ENCODE data around the gene SFTA2.
"Not testable (repeated sequence)": the region's sequence is repeated elsewhere in the genome, so short reads cannot be mapped to it uniquely, and the experiment has no call there.

SFTA2 gene
- 0 to 0.07 reads per million in 2 donors for total RNA-seq

GRCh38 chr6:30931969-30932645 lies at the start of gene SFTA2:
TSS of gene SFTA2 (minus strand) at chr6:30932170. CDS start at chr6:30932096, 74 bp downstream.
- DNase-seq: no peak

- no peak for DNase-seq
Observed at GRCh38 chr6:30979690-30980089, 47.7 kb upstream of the SFTA2 start.

- no peak for DNase-seq
Observed at GRCh38 chr6:30979141-30979540, 47.2 kb upstream of the SFTA2 start.

- no peak for DNase-seq
Observed at GRCh38 chr6:30974490-30975252, 42.7 kb upstream of the SFTA2 start.

DNA sequence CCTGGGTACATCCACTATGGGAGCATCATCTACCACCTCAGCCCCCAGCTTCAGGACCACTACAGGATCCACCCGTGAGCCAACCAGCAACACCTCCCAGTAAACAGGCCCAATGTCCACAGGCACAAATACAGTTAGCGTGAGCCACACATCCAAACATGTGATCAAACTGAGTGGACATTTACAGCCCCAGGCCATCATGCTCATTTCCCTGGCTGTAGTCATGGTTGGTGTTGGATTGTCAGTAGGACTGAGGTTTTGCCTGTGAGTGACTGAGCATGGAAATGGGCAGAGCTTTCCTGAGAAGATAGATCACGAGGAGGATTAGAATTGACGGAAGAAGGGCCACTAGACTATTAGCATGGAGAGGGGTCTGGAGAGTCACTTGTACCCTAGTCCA lies 40.8 kb upstream of the SFTA2 start:
- DNase-seq: no peak

- DNase-seq: no peak
Observed at GRCh38 chr6:30970946-30971345, 39.0 kb upstream of the SFTA2 start.

GRCh38 chr6:30969171-30969570 lies 37.2 kb upstream of the SFTA2 start:
- not testable (repeated sequence) for DNase-seq

DNA sequence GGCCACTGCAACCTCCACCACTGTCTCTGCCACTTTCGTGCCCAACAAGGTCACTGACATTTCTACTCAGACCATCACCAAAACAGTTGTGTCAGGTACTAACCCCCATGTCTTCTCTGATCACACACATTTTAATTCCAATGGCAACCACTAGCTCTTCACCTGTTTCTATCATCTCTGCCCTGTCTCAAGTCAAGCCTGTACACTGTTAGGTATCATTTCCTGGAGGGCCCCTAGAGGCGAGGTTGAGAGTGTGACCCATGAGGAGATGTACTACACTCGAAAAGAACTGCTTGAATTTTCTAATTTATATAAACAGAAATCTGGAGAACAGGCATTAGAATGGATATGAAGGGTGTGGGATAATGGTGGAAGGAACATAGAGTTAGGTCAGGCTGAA lies 34.2 kb upstream of the SFTA2 start:
- no peak for DNase-seq

DNA sequence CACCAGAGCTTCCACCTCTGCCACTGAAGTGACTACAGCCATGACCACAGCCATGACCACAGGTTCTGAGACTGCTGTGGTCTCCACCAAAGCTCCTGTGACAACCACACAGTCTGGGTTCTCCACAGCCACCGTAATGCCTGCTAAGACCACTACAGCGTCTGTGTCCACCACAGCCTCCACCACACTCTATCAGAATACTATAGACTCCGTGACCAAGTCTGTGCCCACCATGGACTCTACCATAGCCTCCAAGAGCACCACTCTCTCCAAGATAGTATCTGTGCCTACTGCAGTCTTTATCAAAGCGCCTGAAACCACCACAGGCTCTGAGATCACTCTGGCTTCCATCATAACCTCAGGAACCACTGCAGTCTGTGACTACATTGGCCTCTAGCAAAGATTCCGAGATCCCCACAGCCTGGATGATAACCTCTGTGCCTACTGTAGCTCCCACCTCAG lies 33.2 kb upstream of the SFTA2 start:
- DNase-seq: peak in 1 of 5 experiments; percentile 20

DNA sequence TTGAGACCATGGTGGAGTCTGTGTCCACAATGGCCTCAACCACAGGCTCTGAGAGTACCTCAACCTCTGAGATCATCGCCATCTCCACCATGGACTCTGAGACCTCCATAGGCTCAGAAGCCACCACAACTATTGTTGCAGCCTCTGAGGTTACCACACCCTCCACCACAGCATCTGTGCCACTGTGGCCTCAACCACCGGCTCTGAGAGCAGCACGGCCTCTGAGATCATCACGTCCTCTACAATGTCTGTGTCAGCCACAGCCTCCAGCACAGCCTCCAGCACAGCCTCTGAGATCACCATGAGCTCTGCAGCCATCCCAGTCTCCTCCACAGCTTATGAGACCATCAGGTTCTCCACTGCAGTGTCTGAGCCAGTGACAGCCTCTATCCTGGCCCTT lies 32.1 kb upstream of the SFTA2 start:
- DNase-seq: peak in 2 of 5 experiments; percentile 15 to 46

DNA sequence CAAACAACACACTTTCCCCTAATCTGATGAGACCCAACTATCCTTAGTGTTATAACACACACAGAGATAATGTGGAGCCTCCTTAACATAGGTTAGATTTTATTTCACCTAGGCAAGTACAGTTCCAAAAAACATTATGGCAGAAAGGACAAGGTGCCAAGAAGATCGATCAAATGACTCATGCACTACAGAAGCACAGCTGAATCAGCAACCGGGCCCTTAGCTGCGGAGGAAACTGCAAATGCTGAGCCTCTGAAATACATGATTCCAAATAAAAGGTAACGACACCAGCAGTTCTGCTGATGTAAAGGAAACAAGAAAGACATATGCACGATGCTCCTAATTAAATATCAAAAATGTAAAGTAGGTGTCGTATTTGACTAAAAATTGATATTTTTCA lies 31.7 kb upstream of the SFTA2 start:
- DNase-seq: no peak

- no peak for DNase-seq
Observed at GRCh38 chr6:30962716-30963115, 30.7 kb upstream of the SFTA2 start.

DNA sequence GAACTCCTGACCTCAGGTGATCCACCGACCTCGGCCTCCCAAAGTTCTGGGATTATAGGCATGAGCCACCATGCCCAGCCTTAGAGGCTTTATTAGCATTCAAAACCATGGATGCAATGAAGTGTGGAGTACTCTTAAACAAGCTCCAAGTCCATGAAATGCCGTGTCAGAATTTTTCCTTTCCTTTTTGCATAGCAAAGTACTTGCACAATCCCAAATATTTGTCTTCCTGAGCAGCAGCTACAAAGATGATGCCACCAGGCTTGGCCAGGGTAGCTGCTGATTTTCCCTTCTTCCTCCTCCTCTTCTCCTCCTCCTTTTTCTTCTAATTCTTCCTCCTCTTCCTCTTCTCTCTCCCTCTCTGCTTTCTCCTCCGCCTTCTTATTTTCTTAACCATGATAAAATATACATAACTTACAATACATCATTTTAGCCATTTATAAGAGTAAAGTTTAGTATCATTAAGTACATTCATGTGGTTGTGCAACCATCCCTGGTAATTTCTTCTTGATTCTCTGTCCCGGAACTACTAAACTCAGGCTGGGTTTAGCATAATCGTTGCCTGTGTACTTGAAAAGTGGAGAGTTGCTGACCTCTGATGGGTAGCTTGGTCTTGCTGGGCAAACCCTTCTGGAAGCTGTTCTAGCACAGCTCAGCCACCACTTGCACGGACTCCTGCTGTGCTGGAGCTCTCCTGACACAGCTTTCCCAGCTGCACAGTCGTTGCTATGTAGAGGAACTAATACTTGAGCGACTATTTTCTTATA lies 29.1 kb upstream of the SFTA2 start:
- no peak for DNase-seq

GRCh38 chr6:30957716-30958115 lies 25.7 kb upstream of the SFTA2 start:
- DNase-seq: no peak

- DNase-seq: peak; percentile 37 to 76 (median 58)
Observed at GRCh38 chr6:30955367-30956042, 23.5 kb upstream of the SFTA2 start.

DNA sequence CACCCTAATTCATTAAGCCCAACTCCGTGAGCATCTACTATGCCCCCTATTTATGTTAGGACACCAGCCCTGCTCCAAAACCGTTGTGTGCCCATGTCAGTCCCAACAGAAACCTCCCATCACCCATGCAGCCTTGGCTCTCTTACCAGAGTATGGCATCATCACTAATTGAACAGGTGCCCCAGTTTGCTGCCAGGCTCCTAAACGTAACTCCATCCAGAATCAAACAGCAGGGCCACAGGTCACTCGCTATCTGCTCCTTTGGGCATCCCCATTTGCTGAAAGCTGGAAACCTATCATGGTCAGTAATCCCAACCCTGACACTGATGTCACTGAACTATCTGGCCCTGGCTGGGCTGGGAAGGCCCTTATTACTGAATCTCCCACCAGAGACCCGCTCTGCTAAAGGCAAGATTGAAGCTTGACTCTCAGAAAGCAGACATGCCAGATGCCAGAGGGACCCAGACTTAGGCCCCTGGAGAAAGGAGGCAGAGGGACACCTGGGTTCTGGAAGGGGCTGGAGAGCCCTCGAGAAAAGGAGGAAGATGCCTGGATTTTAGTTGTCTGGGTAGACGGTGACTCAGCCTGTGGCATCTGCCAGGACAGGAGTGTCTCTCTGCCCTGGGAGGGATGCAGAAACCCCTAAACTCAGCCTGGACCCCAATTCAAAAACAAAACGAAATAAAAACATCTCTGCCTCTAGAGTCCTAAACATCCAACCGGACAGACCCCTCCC lies 22.8 kb upstream of the SFTA2 start:
- no peak for DNase-seq

DNA sequence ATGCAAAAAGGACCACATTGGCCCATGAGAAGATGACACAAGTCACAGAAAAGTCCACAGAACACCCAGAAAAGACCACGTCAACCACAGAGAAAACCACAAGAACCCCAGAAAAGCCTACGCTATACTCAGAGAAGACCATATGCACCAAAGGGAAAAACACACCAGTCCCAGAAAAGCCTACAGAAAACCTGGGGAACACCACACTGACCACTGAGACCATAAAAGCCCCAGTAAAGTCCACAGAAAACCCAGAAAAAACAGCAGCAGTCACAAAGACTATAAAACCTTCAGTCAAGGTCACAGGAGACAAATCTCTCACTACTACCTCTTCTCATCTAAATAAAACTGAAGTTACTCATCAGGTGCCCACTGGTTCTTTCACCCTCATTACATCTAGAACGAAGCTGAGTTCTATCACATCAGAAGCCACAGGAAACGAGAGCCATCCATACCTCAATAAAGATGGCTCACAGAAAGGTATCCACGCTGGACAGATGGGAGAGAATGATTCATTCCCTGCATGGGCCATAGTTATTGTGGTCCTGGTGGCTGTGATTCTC lies 20.0 kb upstream of the SFTA2 start:
- DNase-seq: no peak

- no peak for DNase-seq
Observed at GRCh38 chr6:30948811-30949210, 16.8 kb upstream of the SFTA2 start.

DNA sequence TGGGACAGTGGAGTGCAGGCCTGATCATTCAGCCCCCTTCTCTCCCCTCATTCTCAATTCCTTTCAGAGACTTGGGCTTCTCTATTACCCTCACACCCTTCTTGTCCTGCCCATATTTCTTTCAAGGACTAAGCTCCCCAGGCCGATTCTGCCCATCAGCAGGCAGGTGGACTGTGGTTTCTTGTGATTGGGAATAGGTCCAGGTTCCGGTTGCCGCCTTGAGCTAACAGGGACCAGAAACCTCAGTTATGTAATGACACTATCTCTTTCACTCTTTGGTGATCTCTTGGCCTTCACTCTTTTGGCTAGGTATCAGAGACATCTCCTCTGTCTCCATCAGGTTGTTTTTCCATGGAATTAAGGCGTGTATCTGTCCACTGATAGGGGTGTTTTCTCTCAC lies 15.3 kb upstream of the SFTA2 start:
- no peak for DNase-seq

GRCh38 chr6:30945281-30945680 lies 13.3 kb upstream of the SFTA2 start:
- DNase-seq: no peak

DNA sequence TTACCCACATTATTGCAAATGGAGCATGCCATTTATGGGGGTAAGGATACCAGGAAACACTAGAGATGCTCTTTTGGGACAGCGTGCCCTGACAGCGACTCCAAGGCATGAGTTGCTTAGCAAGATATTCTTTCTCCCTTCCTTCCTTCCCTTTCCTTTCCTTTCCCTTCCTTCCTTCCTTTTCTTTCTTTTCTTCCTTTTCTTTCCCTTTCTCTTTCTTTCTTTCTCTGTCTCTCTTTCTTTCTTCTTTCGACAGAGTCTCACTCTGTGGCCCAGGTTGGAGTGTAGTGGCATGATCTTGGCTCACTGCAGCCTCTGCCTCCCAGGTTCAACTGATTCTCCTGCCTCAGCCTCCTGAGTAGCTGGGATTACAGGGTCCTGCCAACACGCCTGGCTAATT lies 12.1 kb upstream of the SFTA2 start:
- no peak for DNase-seq

Measured in T-helper 2 cell (primary cell).